WTC11 (cell line): ENCODE data around the gene THOC2. TPM values are rescaled to one million over a fixed set of nuclear protein-coding genes. Genes with fewer than 3 reads are reported as not detected.
A peak's percentile ranks its signal among the peaks of the same experiment; 100 is the strongest.

Source experiments
- ATAC-seq: fragments of 200-7000 bp; cut with Tn5 transposase; 2 replicates; pipeline ENCODE4 v1.10.0; 2021; ENCODE audit warnings: mild to moderate bottlenecking, moderate library complexity
- CTCF ChIA-PET: fragments of 300-600 bp; sonication (Branson Sonifier 250); formaldehyde crosslinking; loops from one replicate; lab custom pipeline; 2021; ENCODE audit warnings: antibody characterized with exemption; lab: Charles Lee
- POLR2A ChIA-PET: fragments of 350-600 bp; sonication (Branson Sonifier 250); formaldehyde crosslinking; loops from one replicate; lab custom pipeline; 2021; ENCODE audit warnings: antibody characterized with exemption; lab: Charles Lee
- DNase-seq: peaks from one replicate; pipeline ENCODE4 v3.0.0; 2021; ENCODE audit warnings: low spot score
- H3K27ac Mint-ChIP-seq: 2 replicates; pipeline ENCODE4 v1.8.0; 2021; ENCODE audit warnings: mixed read lengths
- H3K27me3 Mint-ChIP-seq: 2 replicates; pipeline ENCODE4 v1.8.0; 2021; ENCODE audit warnings: low read depth, mild to moderate bottlenecking, moderate library complexity, mixed read lengths
- H3K36me3 Mint-ChIP-seq: 2 replicates; pipeline ENCODE4 v1.8.0; 2021; ENCODE audit warnings: mixed read lengths
- H3K4me1 Mint-ChIP-seq: 2 replicates; pipeline ENCODE4 v1.8.0; 2022; ENCODE audit warnings: mixed read lengths
- H3K4me3 Mint-ChIP-seq: 2 replicates; pipeline ENCODE4 v1.8.0; 2021; ENCODE audit warnings: mild to moderate bottlenecking, moderate library complexity, mixed read lengths
- H3K9me3 Mint-ChIP-seq: 2 replicates; pipeline ENCODE4 v1.8.0; 2021; ENCODE audit warnings: mixed read lengths
- CREM ChIP-seq: sonication (generic); formaldehyde crosslinking; IDR thresholded peaks from 2 replicates; pipeline ENCODE4 v1.8.1; 2022; ENCODE audit warnings: mild to moderate bottlenecking, missing genetic modification reagents, moderate library complexity
- E2F4 ChIP-seq: sonication (generic); formaldehyde crosslinking; IDR thresholded peaks from 2 replicates; pipeline ENCODE4 v1.8.1; 2022; ENCODE audit warnings: low read depth, mild to moderate bottlenecking, moderate library complexity, missing genetic modification reagents, borderline replicate concordance
- E2F5 ChIP-seq: sonication (generic); formaldehyde crosslinking; IDR thresholded peaks from 2 replicates; pipeline ENCODE4 v1.8.1; 2022; ENCODE audit warnings: mild to moderate bottlenecking, moderate library complexity, missing genetic modification reagents
- FOXK1 ChIP-seq: sonication (generic); formaldehyde crosslinking; IDR thresholded peaks from 2 replicates; pipeline ENCODE4 v1.8.0; 2022; ENCODE audit warnings: mild to moderate bottlenecking, moderate library complexity, missing genetic modification reagents
- FOXP4 ChIP-seq: sonication (generic); formaldehyde crosslinking; IDR thresholded peaks from 2 replicates; pipeline ENCODE4 v1.8.0; 2022; ENCODE audit warnings: mild to moderate bottlenecking, missing genetic modification reagents
- GTF2I ChIP-seq: fragments of 250-450 bp; sonication (Bioruptor Pico); conservative IDR thresholded peaks from 2 replicates; pipeline ENCODE4 v1.4.0; 2021; ENCODE audit warnings: mild to moderate bottlenecking
- HMGA2 ChIP-seq: fragments of 250-450 bp; sonication (Bioruptor Pico); IDR thresholded peaks from 2 replicates; pipeline ENCODE4 v1.4.0; 2021; ENCODE audit warnings: mild to moderate bottlenecking, moderate library complexity
- JUN ChIP-seq: sonication (generic); formaldehyde crosslinking; IDR thresholded peaks from 2 replicates; pipeline ENCODE4 v1.8.0; 2023; ENCODE audit warnings: mild to moderate bottlenecking, missing genetic modification reagents
- KAT7 ChIP-seq: sonication (generic); formaldehyde crosslinking; IDR thresholded peaks from 2 replicates; pipeline ENCODE4 v1.8.1; 2023; ENCODE audit warnings: missing genetic modification reagents, mild to moderate bottlenecking, borderline replicate concordance
- NFATC4 ChIP-seq: fragments of 250-450 bp; sonication (Bioruptor Pico); IDR thresholded peaks from 2 replicates; pipeline ENCODE4 v1.9.0; 2021; ENCODE audit warnings: mild to moderate bottlenecking
- NR1H2 ChIP-seq: sonication (generic); formaldehyde crosslinking; IDR thresholded peaks from 2 replicates; pipeline ENCODE4 v1.9.0; 2021; ENCODE audit warnings: mild to moderate bottlenecking, moderate library complexity, missing genetic modification reagents
- OVOL2 ChIP-seq: fragments of 250-450 bp; sonication (Bioruptor Pico); IDR thresholded peaks from 2 replicates; pipeline ENCODE4 v1.9.0; 2021; ENCODE audit warnings: mild to moderate bottlenecking, borderline replicate concordance
- TCF7 ChIP-seq: sonication (generic); formaldehyde crosslinking; IDR thresholded peaks from 2 replicates; pipeline ENCODE4 v1.8.0; 2022; ENCODE audit warnings: mild to moderate bottlenecking, low read depth, missing genetic modification reagents, moderate library complexity
- TEAD1 ChIP-seq: sonication (generic); formaldehyde crosslinking; IDR thresholded peaks from 2 replicates; pipeline ENCODE4 v1.8.0; 2022; ENCODE audit warnings: mild to moderate bottlenecking, missing genetic modification reagents
- ZBTB21 ChIP-seq: sonication (generic); formaldehyde crosslinking; IDR thresholded peaks from 2 replicates; pipeline ENCODE4 v1.8.1; 2023; ENCODE audit warnings: mild to moderate bottlenecking, missing genetic modification reagents, borderline replicate concordance
- total RNA-seq: library from RNA; stranded (reverse); gene quantifications from 3 replicates; pipeline ENCODE4 v1.2.3, GENCODE V29; 2021
- TF ChIP-seq, protein P1 (sequence below): sonication (generic); formaldehyde crosslinking; IDR thresholded peaks from 2 replicates; pipeline ENCODE4 v1.8.0; 2023; ENCODE audit warnings: mild to moderate bottlenecking, missing genetic modification reagents
- TF ChIP-seq, protein P2 (sequence below): sonication (generic); formaldehyde crosslinking; IDR thresholded peaks from 2 replicates; pipeline ENCODE4 v1.8.1; 2023; ENCODE audit warnings: mild to moderate bottlenecking, missing genetic modification reagents, borderline replicate concordance

THOC2 gene
- total RNA-seq, 1 experiment from 2014 or later: 66.1 TPM

DNA sequence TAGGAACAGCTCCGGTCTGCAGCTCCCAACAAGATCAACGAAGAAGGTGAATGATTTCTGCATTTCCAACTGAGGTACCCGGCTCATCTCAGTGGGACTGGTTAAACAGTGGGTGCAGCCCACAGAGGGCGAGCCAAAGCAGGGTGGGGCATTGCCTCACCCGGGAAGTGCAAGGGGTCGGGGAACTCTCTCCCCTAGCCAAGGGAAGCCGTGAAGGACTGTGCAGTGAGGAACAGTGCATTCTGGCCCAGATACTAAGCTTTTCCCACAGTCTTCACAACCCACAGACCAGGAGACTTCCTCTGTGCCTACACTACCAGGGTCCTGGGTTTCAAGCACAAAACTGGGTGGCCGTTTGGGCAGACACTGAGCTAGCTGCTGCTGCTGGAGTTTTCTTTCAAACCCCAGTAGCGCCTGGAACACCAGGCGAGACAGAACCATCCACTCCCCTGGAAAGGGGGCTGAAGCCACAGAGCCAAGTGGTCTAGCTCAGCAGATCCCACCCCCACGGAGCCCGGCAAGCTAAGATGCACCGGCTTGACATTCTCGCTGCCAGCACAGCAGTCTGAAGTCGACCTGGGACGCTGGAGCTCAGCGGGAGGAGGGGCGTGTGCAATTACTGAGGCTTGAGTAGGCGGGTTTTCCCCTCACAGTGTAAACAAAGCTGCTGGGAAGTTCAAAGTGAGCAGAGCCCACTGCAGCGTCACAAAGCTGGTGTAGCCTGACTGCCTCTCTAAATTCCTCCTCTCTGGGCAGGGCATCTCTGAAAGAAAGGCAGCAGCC lies 84.6 kb downstream of the THOC2 start:
- ATAC-seq (peak; percentile 99), DNase-seq (peak; percentile 60)
- TF ChIP-seq FOXK1 (CRISPR knock-in tag): 0 out of 2 replicates have a peak, but pooled peaks have one; percentile 59
- no peak for TF ChIP-seq NR1H2
- ChIA-PET POLR2A (interaction anchor here (1.3 kb wide), 1 partner anchor 66 kb away, joined by 3 read pairs; no protein-coding TSS in a partner anchor), CTCF (interaction anchor here (0.6 to 1.1 kb wide), 2 partner anchors 115 to 130 kb away, joined by 3 to 4 read pairs; no protein-coding TSS in a partner anchor)
- no peaks in the 10 kb centered on the region for H3K27me3 Mint-ChIP-seq
- H3K4me3 Mint-ChIP-seq: 0 out of 2 replicates have a peak overlapping the region, but pooled peaks have one; percentile 57
- H3K9me3 Mint-ChIP-seq: no peaks in the 10 kb centered on the region
- H3K4me1 Mint-ChIP-seq: peaks cover 41% of the 10 kb centered on the region
- H3K27ac Mint-ChIP-seq: peak overlapping the region; percentile 95; the same call in 1 of the 2 replicates
- H3K36me3 Mint-ChIP-seq: 0 out of 2 replicates have a peak, but pooled peaks cover 2% of the 10 kb centered on the region

GRCh38 chrX:123647244-123647643 lies 85.6 kb downstream of the THOC2 start:
- no peak for DNase-seq
- CTCF ChIA-PET: no interaction called here
- Mint-ChIP-seq H3K9me3 (no peaks in the 10 kb centered on the region), H3K36me3 (no peaks in the 10 kb centered on the region), H3K4me1 (peaks cover 36% of the 10 kb centered on the region), H3K4me3 (no peak overlapping the region), H3K27me3 (no peaks in the 10 kb centered on the region), H3K27ac (no peak overlapping the region)
- no peak for ATAC-seq
- POLR2A ChIA-PET: no interaction called here
- TF ChIP-seq KAT7 (CRISPR knock-in tag) (no peak), TEAD1 (CRISPR knock-in tag) (no peak)

DNA sequence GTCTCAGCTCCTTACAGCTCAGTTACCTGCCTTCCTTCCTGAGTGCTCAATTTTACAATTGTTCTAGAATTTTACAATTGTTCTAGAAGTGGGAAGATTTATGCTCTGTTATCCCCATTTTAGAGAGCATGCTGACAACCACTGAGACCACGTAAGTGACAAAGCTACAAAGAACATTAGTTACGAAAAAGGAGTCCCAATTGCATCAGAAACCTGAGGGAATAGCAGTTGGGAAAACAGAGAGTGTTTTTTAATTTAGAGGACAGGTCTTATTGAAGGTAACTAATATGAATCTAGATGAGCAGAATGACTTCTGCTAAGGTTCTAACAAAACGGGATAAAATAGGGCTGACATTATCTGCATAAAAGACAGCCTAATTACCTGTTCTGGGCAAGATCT lies 103.3 kb downstream of the THOC2 start:
- H3K27ac Mint-ChIP-seq: no peak overlapping the region
- H3K36me3 Mint-ChIP-seq: peaks cover 47% of the 10 kb centered on the region
- ATAC-seq (no peak), DNase-seq (no peak)
- TF ChIP-seq E2F4 (CRISPR knock-in tag) (no peak), GTF2I (CRISPR knock-in tag) (no peak), ZBTB21 (CRISPR knock-in tag) (no peak), OVOL2 (CRISPR knock-in tag) (no peak), CREM (CRISPR knock-in tag) (no peak)
- TF ChIP-seq, protein P1, sequence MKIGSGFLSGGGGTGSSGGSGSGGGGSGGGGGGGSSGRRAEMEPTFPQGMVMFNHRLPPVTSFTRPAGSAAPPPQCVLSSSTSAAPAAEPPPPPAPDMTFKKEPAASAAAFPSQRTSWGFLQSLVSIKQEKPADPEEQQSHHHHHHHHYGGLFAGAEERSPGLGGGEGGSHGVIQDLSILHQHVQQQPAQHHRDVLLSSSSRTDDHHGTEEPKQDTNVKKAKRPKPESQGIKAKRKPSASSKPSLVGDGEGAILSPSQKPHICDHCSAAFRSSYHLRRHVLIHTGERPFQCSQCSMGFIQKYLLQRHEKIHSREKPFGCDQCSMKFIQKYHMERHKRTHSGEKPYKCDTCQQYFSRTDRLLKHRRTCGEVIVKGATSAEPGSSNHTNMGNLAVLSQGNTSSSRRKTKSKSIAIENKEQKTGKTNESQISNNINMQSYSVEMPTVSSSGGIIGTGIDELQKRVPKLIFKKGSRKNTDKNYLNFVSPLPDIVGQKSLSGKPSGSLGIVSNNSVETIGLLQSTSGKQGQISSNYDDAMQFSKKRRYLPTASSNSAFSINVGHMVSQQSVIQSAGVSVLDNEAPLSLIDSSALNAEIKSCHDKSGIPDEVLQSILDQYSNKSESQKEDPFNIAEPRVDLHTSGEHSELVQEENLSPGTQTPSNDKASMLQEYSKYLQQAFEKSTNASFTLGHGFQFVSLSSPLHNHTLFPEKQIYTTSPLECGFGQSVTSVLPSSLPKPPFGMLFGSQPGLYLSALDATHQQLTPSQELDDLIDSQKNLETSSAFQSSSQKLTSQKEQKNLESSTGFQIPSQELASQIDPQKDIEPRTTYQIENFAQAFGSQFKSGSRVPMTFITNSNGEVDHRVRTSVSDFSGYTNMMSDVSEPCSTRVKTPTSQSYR (CRISPR knock-in tag): no peak
- no peaks in the 10 kb centered on the region for H3K9me3 Mint-ChIP-seq
- CTCF ChIA-PET: no interaction called here
- no peaks in the 10 kb centered on the region for H3K27me3 Mint-ChIP-seq
- H3K4me3 Mint-ChIP-seq: no peak overlapping the region
- POLR2A ChIA-PET: no interaction called here
- no peaks in the 10 kb centered on the region for H3K4me1 Mint-ChIP-seq

DNA sequence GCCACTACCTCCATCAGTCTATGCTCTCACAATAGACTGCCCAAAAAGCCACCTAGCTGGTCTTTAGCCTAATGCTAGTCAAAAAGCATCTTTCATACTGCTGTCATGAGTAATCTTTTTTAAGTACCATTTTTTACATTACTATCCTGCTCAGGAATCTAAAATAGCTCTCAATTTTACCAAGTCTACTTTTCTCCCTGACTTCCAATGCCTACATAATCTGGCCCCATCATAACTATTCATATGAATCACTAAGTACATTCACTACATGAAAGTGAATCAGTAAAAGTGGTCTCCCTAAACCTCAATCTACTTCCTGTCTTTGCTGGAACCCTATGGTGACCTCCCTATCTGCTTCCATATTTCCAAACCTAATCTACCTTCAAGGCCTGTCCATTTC lies 105.9 kb downstream of the THOC2 start:
- Mint-ChIP-seq H3K4me3 (no peak overlapping the region), H3K27me3 (no peaks in the 10 kb centered on the region), H3K4me1 (no peaks in the 10 kb centered on the region), H3K36me3 (peaks cover 43% of the 10 kb centered on the region), H3K9me3 (no peaks in the 10 kb centered on the region), H3K27ac (no peak overlapping the region)
- DNase-seq: no peak
- ChIA-PET POLR2A (no interaction called here), CTCF (no interaction called here)
- ATAC-seq: no peak
- TF ChIP-seq, protein P2, sequence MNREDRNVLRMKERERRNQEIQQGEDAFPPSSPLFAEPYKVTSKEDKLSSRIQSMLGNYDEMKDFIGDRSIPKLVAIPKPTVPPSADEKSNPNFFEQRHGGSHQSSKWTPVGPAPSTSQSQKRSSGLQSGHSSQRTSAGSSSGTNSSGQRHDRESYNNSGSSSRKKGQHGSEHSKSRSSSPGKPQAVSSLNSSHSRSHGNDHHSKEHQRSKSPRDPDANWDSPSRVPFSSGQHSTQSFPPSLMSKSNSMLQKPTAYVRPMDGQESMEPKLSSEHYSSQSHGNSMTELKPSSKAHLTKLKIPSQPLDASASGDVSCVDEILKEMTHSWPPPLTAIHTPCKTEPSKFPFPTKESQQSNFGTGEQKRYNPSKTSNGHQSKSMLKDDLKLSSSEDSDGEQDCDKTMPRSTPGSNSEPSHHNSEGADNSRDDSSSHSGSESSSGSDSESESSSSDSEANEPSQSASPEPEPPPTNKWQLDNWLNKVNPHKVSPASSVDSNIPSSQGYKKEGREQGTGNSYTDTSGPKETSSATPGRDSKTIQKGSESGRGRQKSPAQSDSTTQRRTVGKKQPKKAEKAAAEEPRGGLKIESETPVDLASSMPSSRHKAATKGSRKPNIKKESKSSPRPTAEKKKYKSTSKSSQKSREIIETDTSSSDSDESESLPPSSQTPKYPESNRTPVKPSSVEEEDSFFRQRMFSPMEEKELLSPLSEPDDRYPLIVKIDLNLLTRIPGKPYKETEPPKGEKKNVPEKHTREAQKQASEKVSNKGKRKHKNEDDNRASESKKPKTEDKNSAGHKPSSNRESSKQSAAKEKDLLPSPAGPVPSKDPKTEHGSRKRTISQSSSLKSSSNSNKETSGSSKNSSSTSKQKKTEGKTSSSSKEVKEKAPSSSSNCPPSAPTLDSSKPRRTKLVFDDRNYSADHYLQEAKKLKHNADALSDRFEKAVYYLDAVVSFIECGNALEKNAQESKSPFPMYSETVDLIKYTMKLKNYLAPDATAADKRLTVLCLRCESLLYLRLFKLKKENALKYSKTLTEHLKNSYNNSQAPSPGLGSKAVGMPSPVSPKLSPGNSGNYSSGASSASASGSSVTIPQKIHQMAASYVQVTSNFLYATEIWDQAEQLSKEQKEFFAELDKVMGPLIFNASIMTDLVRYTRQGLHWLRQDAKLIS (CRISPR knock-in tag): no peak
- TF ChIP-seq HMGA2 (no peak), NFATC4 (CRISPR knock-in tag) (no peak), E2F5 (CRISPR knock-in tag) (no peak), TCF7 (CRISPR knock-in tag) (no peak), JUN (CRISPR knock-in tag) (no peak), GTF2I (CRISPR knock-in tag) (no peak), FOXP4 (CRISPR knock-in tag) (no peak)
